HCT116 (cell line): ENCODE data around the gene LINGO1.

Experiments
- ATF3 ChIP-seq: IDR thresholded peaks from 2 replicates; pipeline ENCODE4 v1.6.1; 2012
- CTCF ChIP-seq, 3 experiments: fragments of 200-600 bp in 1 of 3; sonication (generic) in 1 of 3; IDR thresholded peaks in 2 of 3; conservative IDR thresholded peaks in 1 of 3; 2 replicates each; pipeline ENCODE4 v1.5.1; 2012 to 2017; ENCODE audit warnings: low read depth in 2 of 3, low read length in 2 of 3, antibody characterized with exemption in 1 of 3, borderline replicate concordance in 1 of 3, control low read depth in 1 of 3, mild to moderate bottlenecking in 1 of 3, mixed read lengths in 1 of 3, mixed run types in 1 of 3, moderate library complexity in 1 of 3; ENCODE audit not compliant: insufficient read depth in 1 of 3
- ELF1 ChIP-seq: IDR thresholded peaks from 2 replicates; pipeline ENCODE4 v1.6.1; 2012; ENCODE audit warnings: low read depth, borderline replicate concordance
- EZH2 ChIP-seq: fragments of 200-600 bp; sonication (generic); IDR thresholded peaks from 2 replicates; pipeline ENCODE4 v1.6.1; 2017; ENCODE audit warnings: antibody characterized with exemption, mixed run types
- EZH2phosphoT487 ChIP-seq: fragments of 200-600 bp; IDR thresholded peaks from 2 replicates; pipeline ENCODE4 v1.6.1; 2018; ENCODE audit warnings: antibody characterized with exemption, borderline replicate concordance
- FOSL1 ChIP-seq: IDR thresholded peaks from 2 replicates; pipeline ENCODE4 v1.6.1; 2012; ENCODE audit warnings: low read depth
- JUND ChIP-seq: IDR thresholded peaks from 2 replicates; pipeline ENCODE4 v1.6.1; 2012
- MAX ChIP-seq: IDR thresholded peaks from 2 replicates; pipeline ENCODE4 v1.6.1; 2012
- POLR2A ChIP-seq: IDR thresholded peaks from 2 replicates; pipeline ENCODE4 v1.7.0; 2011; ENCODE audit warnings: borderline replicate concordance; ENCODE audit not compliant: insufficient read depth, insufficient read length; ENCODE audit errors: extremely low read depth
- POLR2AphosphoS5 ChIP-seq: IDR thresholded peaks from 2 replicates; pipeline ENCODE4 v1.6.1; 2011; ENCODE audit warnings: mild to moderate bottlenecking, low read depth, low read length, moderate library complexity
- RAD21 ChIP-seq: IDR thresholded peaks from 2 replicates; pipeline ENCODE4 v1.6.1; 2012; ENCODE audit warnings: low read depth, mild to moderate bottlenecking

- TF ChIP-seq MAX, result no peak
- TF ChIP-seq EZH2, result no peak
- no peak for TF ChIP-seq CTCF (IDR thresholded peaks at IDR 0.05 in 2 of 3, conservative IDR thresholded peaks at IDR 0.05 in 1 of 3; ENCODE audit: borderline replicate concordance in 1 of 3, insufficient read depth in 1 of 3, low read depth in 2 of 3, low read length in 2 of 3)
- no peak for TF ChIP-seq POLR2A
- TF ChIP-seq ATF3, result no peak
- no peak for TF ChIP-seq EZH2phosphoT487
- no peak for TF ChIP-seq POLR2AphosphoS5
- no peak for TF ChIP-seq JUND
- no peak for TF ChIP-seq FOSL1
- TF ChIP-seq RAD21, result no peak
- TF ChIP-seq ELF1, result no peak
Measured at GRCh38 chr15:77627581-77627980, 5.1 kb downstream of the LINGO1 start.
